Loucy (cell line): ENCODE data around the gene ZIC1.

Experiments used
- EZH2phosphoT487 ChIP-seq: fragments of 200-600 bp; IDR thresholded peaks from 2 replicates; pipeline ENCODE4 v1.6.1; 2018; ENCODE audit warnings: antibody characterized with exemption, mild to moderate bottlenecking, moderate library complexity, borderline replicate concordance
- TF ChIP-seq, protein P1 (sequence below): fragments of 200-600 bp; sonication (generic); conservative IDR thresholded peaks from 2 replicates; pipeline ENCODE4 v1.5.1; 2014; ENCODE audit warnings: mild to moderate bottlenecking, antibody characterized with exemption, low read length

DNA sequence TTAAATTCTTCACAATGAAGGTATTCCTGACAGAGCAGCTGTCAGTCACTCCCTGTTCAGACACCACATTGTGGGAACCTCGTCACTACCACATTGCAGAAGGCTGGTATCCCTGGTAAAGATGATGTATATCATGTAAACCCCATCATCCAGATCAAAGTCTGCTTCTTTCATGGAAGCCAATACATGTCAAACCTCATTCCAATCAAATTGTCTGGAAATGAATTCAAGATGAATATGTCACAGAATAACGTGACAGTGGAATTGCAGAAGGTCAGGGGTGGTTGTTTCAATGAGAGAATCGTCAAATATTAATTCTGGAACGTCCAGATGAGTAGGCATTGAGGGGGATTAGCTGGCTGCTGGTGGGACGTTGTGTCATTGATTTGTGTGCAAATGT is 7.0 kb upstream of the ZIC1 start:
- TF ChIP-seq, protein P1, sequence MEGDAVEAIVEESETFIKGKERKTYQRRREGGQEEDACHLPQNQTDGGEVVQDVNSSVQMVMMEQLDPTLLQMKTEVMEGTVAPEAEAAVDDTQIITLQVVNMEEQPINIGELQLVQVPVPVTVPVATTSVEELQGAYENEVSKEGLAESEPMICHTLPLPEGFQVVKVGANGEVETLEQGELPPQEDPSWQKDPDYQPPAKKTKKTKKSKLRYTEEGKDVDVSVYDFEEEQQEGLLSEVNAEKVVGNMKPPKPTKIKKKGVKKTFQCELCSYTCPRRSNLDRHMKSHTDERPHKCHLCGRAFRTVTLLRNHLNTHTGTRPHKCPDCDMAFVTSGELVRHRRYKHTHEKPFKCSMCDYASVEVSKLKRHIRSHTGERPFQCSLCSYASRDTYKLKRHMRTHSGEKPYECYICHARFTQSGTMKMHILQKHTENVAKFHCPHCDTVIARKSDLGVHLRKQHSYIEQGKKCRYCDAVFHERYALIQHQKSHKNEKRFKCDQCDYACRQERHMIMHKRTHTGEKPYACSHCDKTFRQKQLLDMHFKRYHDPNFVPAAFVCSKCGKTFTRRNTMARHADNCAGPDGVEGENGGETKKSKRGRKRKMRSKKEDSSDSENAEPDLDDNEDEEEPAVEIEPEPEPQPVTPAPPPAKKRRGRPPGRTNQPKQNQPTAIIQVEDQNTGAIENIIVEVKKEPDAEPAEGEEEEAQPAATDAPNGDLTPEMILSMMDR, result no peak
- no peak for TF ChIP-seq EZH2phosphoT487
